GM12864 (cell line): Measurements from ENCODE around the gene AFG1L.

Experiments used
- DNase-seq: peaks from one replicate; pipeline ENCODE4 v3.0.0-alpha.2; 2011; ENCODE audit warnings: low read depth
- H3K4me3 ChIP-seq: 2 replicates; pipeline ENCODE4 v1.5.1; 2011; ENCODE audit warnings: mild to moderate bottlenecking, low read depth, low read length, control low read depth
- TF ChIP-seq, protein P1 (sequence below): IDR thresholded peaks from 2 replicates; pipeline ENCODE4 v1.5.1; 2011; ENCODE audit warnings: low read depth, mild to moderate bottlenecking, moderate library complexity, low read length, control low read depth, inconsistent platforms; ENCODE audit errors: missing control alignments

AFG1L gene

DNA sequence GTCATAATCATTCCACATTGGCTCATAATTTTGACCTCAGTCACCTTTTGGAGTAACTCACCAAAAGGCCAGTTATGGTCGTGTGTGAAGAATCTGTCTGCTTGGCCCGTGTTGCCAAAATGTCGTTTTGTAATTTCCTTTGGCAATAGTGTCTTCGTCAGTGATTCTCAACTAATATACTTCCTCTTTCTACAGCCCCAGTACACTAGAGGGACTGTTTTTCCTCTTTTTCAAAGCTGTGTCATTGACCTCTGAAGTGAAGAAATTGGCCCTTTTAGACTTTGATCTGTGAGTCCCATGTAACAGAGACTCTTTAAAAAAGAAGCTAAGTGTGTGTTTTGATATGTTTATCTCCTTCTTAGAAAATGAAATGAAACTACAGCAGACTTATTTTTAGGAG is 271.0 kb downstream of the AFG1L start:
- DNase-seq, result no peak
- TF ChIP-seq, protein P1, sequence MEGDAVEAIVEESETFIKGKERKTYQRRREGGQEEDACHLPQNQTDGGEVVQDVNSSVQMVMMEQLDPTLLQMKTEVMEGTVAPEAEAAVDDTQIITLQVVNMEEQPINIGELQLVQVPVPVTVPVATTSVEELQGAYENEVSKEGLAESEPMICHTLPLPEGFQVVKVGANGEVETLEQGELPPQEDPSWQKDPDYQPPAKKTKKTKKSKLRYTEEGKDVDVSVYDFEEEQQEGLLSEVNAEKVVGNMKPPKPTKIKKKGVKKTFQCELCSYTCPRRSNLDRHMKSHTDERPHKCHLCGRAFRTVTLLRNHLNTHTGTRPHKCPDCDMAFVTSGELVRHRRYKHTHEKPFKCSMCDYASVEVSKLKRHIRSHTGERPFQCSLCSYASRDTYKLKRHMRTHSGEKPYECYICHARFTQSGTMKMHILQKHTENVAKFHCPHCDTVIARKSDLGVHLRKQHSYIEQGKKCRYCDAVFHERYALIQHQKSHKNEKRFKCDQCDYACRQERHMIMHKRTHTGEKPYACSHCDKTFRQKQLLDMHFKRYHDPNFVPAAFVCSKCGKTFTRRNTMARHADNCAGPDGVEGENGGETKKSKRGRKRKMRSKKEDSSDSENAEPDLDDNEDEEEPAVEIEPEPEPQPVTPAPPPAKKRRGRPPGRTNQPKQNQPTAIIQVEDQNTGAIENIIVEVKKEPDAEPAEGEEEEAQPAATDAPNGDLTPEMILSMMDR, result no peak
- H3K4me3 ChIP-seq, result no peak overlapping the region

DNA sequence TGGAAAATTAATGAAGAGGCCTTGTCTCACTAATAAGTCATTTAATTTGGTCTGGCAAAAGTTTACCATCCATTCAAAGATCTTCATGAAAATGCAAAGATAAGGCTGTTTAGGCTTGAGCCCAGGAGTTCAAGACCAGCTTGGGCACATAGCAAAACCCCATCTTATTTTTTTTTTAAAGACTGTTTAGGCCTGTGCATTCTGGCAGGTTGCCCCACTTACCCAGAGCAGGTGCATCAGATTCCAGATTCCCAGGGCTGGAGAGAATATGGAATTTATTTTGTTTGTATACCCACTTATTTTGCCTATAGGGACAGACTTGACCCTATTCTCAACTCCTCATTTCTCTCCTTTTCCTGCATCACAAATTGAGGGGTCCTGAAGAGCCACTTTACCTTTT is 271.6 kb downstream of the AFG1L start:
- no peak overlapping the region for H3K4me3 ChIP-seq
- DNase-seq, result no peak
- TF ChIP-seq, protein P1, result no peak

DNA sequence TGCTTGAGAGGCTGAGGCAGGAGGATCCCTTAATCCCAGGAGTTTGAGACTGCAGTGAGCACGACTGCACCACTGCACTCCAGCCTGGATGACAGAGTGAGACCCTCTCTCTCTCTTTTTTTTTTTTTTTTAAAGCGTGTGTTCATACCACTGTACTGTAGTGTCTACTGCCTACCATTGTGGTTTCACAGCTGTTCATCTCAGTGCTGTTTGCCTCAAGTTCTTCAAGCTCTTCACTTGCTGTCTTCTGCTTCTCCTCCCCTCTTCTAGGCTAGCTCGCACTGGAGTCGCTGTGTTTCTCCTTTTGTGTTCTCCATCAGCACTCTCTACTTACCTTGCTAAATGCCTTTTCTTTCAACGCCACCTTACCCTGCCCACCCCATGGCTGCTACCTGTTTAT is 273.2 kb downstream of the AFG1L start:
- no peak for DNase-seq
- H3K4me3 ChIP-seq, result no peak overlapping the region
- TF ChIP-seq, protein P1, result no peak

DNA sequence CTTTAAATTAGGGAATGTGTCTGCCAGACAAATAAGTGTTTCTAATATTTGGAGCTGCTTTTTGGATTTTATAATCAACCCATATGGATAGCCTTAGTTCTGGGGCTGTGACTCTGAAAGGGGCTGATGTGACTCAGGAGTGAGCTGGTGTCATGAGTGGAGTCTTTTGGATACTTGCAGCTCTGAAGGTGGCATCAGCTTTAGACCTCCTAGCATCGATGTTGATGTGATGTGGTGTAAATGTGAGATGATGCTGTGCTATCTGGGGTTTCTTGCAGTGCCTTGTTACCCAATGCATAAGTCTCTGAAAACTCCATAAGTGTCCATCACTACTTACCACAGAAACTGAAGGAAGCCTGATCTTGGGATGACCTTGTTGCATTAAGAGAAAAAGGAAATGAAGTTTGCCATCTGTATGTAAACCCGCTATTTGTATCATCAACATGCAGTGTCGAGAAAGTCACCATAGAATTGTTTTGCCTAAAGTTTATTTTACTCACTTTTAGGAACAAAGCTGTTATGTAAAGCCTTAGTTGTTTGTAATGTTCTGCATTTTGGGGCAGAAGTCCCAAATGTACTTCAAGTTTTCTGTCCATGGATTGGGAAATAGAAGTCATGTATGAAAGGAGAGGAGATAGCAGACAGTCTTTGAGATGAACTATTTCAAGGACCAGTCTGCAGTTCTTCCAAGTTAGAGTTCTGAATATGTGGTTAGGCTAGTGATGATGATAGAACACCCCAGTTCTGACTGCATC is 273.9 kb downstream of the AFG1L start:
- DNase-seq, result no peak
- TF ChIP-seq, protein P1, result no peak
- no peak overlapping the region for H3K4me3 ChIP-seq

DNA sequence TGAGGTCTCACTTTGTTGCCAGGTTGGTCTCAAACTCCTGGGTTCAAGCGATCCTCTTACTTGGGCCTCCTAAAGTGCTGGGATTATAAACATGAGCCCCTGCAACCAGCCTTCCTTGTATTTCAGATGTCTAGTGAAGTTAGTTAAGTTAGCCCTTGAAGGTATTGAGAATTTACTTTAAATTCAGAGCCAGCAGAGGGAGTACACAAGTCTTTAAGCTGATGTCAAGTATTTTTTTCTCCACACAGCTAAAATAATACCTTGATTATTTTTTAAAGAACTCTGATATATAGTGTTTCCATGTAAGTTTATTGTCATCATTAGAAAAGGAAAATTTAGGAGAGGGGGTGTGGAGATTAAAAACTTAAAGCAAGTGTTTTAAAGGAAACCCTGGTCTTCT is 275.7 kb downstream of the AFG1L start:
- H3K4me3 ChIP-seq, result no peak overlapping the region
- TF ChIP-seq, protein P1, result no peak
- no peak for DNase-seq

DNA sequence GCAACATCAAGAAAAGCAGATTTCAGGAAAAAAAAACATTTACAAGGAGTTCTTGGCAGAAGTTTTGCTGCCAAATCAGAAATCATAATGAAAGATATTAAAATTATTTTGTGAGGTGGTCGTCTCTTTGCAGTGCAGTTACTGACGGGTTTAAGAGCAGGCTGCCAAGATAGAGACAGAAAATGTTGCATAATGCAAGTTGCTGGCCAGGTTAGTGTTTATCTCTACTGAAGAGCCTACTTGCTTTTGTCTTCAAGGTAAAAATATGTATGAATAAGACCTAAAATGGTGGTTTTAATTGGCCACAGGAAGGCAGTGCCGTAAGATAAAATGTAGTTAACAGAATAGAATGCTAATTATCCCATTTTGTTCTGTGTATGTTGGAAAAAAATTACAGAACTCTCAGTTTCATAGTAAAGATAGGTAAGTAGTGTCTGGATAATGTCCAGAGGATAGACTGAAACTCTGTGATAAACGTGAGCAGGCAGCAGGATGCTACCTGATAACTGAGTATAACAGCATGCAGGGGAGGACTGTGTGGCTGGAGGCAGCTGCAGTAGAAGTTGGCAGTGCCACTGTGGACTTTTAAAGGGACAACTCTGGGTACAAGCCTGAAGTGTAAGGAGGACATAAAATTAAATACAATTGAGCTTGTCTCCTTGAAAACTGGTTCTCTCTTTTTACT is 279.7 kb downstream of the AFG1L start:
- no peak for DNase-seq
- TF ChIP-seq, protein P1, result no peak
- H3K4me3 ChIP-seq, result no peak overlapping the region
